Measurements from ENCODE around the gene FGF19.

The FGF19 gene, protein sequence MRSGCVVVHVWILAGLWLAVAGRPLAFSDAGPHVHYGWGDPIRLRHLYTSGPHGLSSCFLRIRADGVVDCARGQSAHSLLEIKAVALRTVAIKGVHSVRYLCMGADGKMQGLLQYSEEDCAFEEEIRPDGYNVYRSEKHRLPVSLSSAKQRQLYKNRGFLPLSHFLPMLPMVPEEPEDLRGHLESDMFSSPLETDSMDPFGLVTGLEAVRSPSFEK

DNA sequence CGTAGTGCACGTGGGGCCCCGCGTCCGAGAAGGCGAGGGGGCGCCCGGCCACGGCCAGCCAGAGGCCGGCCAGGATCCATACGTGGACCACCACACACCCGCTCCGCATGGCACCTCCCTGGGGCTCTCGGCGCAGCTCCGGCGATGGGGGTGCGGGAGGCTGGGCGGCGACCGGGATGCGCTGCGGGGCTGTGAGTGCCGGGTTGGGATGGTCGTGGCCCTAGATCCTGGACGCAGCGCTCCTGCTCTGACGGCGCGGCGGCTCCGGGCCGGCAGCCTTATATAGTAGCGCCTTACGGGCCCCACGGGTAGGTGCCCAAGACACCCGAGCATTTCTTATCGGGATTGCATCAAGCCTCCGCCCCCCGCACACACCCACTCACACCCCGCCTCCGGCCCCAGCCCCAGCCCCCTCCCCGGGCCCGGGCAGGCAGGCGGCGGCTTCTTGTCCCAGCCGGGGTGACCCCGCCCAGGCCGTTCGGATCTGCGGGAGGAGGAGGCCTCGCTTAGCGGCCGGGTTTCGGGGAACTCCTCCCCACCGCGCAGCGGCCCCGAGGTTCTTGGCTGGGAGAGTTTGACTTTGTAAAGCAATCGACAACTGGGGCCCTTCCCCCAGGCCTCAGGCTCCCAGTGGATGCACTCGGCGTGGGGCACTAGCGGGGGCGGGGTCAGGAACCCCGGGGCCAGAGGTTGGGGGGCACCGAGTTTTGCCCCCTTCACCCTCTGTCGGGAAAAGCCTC is at the start of gene FGF19:
Gene FGF19 (minus strand): TSS at position 255 of the 740 bp plus-strand sequence. CDS start 146 bp downstream, at position 109.
- DNase-seq (ENCODE audit: low read depth), result no peak

DNA sequence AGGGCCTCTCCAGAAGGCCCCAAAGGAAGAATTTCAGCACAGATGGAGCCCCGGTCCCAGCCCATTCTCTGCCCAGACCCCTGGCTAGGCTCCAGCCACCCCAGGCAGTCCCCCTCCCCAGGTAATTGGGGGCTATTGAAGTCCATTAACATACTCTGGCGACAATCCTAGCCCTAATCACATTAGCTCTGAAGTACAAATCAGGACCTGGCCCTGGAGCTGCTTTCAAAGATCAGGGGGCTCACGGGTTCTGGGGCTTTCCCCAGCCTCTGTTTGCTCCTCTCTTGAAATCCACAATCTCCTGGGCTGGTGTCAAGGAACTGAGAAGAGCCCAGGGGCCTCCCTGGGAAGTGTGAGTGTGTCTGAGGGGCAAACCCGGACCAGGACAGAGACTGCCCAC is 49.1 kb upstream of the FGF19 start:
- no peak for DNase-seq (ENCODE audit: low read depth)

DNA sequence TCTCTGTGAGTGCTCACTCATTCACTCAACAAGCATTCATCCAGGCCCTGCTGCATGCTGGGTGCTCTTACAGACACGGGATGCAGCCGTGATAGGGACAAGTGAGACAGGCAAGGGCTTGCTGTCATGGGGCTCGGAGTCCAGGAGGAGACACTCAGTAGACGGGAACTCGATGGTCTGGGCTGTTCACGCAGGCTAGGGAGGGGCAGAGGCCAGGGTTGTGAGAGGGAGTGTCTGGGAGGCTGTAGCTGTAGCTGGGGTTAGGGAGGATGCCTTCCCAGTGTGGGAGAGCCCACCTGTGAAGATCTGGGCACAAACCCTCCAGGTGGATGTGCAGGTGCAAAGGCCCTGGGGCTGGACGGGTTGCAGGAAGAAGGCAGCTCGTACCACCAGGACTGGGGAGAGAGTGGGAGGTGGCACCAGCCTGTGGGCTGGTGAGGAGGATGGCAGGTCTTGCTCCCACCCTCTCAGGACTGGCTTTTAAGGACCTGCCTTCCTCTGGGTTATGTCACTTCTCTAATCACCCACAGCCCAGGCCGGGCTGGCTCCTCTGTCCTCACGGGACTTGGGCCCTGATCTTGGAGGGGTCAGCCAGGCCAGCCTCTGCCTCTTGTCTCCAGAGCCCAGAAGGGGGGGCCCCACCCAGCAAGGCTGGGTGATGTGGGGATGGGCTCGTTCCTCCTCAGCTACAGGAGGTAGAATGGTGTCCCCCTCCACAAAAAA is 47.2 kb upstream of the FGF19 start:
- no peak for DNase-seq (ENCODE audit: low read depth)

DNA sequence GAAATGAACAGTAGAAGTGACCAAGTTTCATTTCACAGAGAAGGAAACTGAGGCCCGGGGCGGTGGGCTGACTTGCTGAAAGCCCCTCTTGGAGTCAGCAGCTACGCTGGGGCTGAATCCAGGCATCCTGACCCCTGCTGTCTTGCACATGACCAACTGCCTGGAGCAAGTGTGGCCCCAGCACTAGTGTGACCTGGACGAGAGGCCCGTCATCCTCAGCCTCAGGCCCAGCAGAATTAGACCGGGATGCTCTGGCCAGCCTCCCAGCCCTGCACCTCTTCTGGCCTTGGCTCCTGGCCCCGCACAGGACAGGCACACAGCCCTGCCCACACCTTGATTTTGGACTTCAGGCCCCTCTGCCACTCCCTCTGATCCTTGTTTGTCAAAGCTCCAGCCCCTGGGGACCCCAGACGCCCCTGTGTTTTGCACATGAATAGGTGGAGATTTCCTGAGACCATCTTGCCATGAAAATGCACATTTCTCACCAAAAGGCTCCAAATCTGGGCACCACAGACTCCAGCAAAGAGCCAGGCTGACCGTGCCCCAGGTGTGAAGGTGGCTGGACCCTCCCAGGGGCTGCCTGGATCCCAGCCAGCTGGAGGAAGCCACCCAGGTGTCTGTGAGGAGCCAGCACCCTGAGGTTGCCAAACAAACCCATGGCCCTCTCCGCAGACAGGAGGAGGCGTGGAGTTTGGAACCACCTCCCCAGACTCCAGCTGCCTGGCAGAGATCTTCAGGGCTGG is 46.5 kb upstream of the FGF19 start:
- DNase-seq (ENCODE audit: low read depth), result no peak

DNA sequence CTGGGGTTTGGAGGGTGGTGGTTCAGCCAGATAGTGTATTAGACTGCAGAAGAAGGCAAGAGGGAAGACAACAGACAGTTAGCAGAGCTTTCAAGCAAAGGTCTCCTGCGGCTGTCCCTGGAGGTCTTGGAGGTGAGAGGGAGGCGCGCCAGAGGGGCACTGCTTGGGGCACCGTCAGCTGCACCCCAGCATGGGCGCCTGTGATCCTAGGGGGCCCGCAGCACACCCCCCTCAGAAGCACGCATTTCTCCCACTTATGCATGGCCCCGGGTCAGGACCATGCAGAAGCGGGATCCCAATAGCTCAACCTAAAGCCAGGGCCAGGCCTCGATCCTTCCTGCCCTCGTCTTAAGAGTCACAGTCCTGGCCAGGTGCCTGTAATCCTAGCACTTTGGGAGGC is 44.8 kb upstream of the FGF19 start:
- no peak for DNase-seq (ENCODE audit: low read depth)

DNA sequence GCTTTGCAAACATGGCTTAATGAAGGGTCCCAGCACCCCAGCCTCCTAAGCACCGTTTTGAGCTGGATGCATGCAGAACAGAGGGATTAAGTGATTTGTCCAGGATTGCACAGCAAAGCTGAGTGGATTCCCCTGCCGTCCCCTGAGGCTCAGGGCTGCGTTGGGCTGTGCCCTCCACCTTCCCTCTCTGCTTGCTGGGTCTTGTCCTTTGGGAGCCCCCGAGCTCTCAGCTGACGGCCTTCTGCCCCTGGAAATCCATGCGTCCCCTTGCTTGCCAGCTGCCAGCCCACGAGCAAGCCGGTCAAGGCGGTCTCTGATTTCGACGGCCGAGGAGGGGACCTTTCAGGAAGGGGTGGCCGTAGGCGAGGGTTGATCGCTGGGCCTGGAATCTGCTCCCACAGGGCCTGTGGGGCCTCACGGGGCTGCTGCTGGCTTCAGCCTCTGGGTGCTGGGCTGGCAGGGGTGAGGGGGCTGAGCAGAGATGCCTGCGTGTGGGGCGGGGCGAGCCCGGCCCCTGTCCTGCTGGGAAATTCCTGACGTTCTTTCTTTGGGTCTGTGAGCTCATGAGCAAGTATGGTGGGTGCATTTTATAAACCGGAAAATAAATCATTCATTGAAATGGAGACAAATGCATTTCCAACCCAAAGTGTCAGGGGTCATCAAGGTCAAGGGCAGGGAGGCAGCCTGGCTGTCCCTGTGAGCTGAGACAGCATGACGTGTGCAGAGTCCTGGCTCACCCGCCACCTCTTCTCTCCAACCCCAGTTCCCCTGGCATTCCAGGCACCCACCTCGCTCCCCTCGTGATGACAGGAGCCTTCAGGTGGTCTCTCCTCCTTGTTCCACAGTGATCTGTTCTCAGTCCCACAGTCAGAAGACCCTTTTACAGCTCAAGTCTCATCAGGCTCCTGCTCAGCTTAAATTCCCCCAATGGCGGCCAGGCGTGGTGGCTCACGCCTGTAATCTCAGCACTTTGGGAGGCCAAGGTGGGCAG is 43.2 kb upstream of the FGF19 start:
- no peak for DNase-seq (ENCODE audit: low read depth)

DNA sequence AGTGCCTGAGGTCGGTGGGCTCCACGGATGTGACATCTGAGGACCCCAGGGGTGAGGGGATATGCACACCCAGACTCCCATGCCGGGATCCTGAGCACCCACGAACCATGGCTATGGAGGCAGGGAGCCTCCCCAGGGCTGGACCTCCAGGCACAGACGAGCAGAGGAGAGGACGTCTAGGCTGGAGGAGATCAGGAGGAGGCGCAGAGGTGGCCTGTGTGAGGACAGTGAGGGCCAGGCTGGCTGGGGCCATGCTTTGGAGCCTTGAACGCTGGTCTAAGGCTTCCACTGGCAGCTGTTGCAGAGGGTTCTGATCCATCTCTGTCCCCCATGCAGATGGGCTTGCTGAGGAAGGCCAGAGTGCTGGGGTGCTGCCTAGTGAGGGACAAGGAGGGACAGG is 42.3 kb upstream of the FGF19 start:
- DNase-seq (ENCODE audit: low read depth), result no peak

DNA sequence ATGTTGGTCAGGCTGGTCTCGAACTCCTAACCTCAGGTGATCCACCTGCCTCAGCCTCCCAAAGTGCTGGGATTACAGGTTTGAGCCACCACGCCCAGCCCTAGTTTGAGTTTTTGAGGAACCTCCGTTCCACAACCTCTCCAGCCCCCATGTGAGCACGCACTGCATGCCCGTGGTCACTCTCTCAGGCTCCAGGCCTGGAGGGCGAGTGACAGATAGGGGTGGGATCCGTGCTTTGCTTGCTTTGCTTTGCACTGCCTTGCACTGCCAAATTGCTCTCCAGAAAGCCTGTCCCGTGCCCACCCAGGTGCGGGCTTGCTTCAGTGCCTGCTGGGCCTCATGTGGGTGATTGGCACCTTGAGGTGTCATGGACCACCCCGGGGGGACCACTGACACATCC is 41.4 kb upstream of the FGF19 start:
- DNase-seq (ENCODE audit: low read depth), result no peak

DNA sequence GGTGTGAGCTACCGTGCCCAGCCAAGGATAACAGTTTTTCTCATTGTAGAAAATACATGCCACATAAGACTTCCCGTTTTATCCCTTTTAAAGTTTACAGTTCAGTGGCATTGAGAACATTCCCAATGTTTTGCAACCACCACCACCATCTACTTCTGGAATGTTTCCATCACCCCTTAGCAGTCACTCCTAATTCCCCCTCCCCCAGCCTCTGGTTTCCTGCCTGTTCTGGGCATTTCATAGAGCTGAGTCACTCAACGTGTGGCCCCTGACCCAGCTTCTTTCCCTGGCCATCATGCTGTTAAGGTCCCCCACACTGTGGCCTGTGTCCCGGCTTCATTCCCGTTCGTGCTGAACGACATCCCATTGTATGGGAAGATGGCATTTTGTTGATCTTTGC is 40.6 kb upstream of the FGF19 start:
- no peak for DNase-seq (ENCODE audit: low read depth)

DNA sequence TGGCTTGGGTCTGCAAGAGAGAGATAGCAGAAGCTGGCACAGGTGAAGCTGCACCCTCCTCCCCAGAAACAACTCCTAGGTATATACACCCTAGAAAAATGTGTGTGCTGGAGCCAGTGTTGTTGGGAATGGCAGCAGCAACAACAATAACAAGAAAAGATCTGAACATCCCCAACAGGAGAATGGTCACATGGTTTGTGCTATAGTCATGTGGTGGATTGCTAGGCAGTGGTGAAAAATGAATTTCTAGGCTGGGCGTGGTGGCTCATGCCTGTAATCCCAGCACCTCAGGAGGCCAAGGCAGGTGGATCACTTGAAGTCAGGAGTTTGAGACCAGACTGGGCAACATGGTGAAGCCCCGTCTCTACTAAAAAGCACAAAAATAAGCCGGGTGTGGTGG is 31.0 kb upstream of the FGF19 start:
- no peak for DNase-seq (ENCODE audit: low read depth)

DNA sequence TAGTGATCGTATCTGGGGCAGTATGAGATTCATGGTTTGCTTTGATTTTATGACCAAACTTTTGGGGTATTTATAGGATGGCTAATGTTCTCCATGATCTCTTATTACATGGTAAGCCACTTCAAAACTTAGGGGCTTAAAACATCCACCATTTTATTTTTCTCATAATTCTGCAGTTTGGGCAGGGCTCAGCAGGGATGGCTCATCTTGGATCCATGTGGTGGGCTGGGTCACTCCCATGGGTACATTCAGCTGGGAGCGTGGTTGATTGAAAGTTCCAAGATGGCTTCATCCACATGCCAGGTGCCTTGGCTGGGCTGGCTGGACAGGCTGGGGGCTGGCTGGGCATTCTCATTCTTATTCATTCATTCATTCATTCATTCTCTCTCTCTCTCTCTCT is 30.5 kb upstream of the FGF19 start:
- DNase-seq (ENCODE audit: low read depth), result no peak

DNA sequence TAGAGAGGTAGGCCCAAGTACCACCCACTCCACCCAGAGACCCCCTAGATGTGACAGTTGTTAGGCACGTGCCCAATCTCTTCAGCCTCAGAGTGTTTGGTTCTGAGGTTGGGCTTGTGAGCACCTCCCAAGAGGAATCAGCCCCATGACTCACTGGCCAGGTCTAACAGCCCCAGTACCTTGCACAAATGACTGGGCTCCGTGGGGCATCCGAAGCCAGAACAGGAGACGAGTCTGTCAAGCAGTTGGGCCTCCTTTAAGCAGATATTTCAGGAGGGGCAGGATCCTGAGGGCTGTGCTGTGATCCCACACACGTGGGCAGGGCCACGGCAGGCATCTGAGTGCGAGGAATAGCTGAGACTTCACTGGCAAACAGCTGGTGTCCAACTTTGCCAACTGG is 29.1 kb upstream of the FGF19 start:
- no peak for DNase-seq (ENCODE audit: low read depth)

DNA sequence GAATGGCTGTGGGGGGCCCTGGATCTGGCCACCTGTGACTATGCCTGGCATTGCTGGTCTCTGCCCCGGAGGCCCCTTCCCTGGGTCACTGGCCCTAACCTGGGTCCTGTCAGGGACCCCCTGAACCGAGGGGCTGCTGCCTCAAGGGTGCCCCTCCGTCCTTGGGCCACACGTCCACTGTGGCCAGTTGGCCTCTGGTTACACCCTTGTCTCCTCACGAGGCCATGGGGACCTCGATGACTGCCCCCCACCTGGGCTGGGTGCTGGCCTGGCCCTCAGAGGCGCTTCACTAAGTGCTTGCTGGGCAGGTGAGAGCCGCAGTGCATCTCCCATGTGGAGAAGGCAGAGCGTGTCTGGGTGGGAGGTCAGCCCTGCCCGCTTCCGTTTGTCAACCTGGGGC is 27.3 kb upstream of the FGF19 start:
- DNase-seq (ENCODE audit: low read depth), result no peak

DNA sequence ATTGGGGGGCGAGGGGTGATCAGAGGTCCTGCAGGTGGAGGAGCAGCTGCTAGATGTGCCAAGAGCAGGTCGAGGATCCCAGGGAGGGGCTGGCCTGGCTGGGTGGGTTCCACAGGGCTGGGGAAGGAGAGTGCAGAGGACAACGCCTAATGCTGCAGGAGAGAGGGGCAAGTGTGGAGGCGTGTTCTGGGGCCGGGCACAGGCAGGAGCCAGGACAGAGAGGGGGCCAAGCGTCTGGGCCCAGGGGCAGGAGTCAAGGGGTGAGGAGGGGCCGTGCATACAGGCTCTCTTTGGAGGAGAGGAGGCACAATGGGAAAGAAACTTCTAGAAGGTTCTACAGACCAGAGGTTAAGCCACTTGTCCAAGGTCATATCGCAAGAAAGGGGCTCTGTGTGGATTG is 26.7 kb upstream of the FGF19 start:
- DNase-seq (ENCODE audit: low read depth), result no peak

DNA sequence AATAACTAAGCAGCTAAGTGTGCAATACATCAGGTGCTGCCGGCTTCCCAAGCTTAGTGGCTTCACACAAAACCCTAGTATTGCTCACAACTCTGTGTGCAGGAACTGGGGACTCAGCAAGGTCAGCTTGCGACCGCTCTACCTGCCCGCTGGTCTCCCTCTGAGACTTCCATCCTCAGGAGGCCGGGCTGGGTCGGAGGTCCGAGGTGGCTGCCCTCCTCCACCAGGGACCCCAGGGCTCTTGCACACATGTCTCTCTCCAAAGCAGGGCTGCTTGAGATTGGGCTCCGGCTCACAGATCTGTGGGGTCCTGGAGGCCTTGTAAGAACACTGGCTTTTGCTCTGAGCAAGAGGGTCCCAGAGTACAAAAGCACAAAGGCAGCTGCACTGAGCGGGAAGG is 25.4 kb upstream of the FGF19 start:
- no peak for DNase-seq (ENCODE audit: low read depth)

DNA sequence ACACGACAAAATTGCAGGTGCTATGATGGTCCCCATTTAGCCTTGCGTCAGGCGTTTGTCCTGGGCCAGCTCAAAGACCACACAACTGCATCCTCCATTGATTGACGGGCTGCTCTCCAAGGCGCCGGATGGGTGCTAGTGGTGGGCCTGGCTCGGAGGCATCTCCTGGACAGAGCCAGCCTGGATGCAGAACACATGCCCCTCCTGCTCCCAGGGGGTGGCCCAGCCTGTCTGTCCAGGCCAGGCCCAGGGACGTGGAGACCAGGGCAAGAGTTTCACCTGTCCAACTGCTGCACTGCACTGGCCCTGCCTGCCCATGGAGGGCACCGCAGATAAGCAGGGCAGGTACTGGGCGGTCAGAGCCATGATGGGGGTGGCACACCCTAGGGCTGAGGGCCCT is 23.4 kb upstream of the FGF19 start:
- DNase-seq (ENCODE audit: low read depth), result no peak

DNA sequence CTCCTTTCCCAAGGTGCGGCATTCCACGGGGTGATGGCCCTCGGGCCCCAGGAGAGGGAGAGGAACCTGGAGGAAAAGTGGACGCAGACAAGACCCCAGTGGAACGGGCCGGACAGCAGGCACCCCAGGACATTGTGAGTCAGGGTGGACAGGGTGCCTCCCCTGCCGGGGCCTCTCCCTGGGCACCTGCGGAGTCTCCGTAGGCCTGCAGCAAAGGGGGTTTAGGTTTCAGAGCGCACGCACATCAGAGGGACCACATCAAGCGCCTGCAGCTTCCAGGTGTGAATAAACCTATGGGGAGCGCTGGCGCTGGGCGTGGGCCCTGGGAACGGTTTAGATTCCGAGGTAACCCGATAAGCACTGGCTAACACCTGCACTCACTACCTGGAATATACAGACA is 22.7 kb upstream of the FGF19 start:
- no peak for DNase-seq (ENCODE audit: low read depth)

DNA sequence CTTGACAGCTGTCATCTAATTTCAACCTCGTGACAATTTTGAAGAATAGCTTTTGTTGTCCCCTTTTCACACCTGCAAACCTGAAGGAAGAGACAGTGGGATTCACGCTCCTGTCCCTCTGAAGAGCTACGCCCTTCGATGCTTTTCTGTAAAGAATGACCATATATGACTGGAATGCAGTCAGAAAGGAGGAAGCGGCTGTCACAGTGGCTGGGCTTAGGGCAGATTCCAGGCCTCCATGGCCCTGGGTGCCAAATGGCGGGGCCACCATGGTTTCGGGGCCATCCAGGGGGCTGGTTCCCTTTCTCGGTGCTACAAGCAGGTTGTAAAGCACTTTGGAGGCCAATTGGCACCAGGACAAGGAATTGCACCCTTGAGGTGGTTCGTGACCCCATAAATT is 22.2 kb upstream of the FGF19 start:
- no peak for DNase-seq (ENCODE audit: low read depth)

DNA sequence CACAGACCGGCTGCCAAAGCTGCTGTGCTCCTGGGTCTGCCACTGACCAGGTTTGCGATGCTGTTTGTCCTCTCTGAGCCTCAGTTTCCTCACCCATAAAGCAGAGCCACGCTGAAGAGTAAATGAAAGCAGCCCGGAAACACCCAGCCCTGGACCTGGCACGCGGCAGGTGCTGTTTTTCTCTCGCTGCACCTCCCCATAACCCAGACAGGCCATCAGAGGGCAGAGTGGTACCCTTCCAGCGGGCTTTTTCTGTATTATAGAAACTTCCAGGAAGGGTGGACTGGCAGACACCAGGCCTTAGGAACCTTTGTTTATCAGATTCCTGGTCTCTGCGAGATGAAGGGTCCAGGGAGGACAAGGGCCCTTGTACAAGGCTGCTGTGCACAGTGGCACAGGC is 17.9 kb upstream of the FGF19 start:
- no peak for DNase-seq (ENCODE audit: low read depth)

DNA sequence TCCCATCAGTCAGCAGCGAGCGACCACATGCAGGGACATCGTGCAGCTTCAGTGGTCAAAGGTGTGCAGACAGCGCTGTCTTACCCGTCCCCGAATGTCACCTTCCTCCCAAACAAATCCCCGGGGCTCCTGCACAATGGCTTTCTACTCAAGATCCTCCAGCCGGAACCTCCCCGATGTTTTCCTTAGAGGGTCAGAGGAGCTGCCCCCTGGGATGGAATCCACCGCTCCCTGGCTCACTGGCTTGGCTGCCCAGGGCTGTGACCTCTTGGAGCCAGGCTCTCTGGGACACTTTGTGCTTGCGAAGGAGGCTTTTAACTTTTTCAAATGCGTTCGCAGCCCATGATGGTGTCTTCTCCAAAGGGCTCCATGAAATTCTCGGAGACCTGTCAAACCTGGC is 17.3 kb upstream of the FGF19 start:
- no peak for DNase-seq (ENCODE audit: low read depth)

DNA sequence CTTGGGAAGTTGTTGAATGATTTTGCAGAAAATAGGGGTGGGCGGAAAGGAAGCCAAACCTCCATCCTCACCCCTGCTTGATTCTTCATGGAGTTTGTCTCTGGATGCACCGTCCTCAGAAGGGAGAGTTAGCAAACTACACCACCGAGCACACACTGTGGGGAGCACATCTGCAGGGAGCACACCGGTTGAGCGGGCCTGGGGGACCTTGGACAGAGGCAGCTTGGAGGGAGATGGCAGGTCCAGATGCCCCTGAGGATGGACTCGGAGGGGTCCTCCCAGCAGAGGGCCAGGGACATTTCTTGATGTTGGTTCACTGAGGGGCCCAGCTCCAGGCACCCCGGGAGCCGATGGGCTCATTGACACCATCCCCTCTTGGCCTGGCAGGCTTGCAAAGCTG is 15.1 kb upstream of the FGF19 start:
- DNase-seq (ENCODE audit: low read depth), result no peak

DNA sequence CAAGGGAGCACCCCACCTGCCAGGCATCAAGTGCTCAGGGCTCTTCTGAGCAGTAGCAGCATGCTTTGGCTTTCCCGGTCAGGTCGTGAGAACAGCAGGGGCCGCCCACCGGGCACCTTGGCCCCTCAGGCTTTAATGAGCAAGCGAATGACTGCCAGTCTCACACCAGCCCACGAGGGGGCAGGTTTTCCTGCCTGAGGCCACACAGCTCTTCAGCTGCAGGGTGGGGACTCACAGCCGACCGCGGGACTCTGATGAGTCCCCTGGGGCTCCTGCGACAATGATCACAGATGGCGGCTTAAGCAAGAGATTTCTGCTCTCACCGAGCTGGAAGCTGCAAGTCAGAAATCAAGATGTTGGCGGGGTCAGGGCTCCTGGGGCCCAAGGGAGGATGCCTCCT is 14.3 kb upstream of the FGF19 start:
- DNase-seq (ENCODE audit: low read depth), result no peak
